GM19467 (cell line): Measurements from ENCODE around the gene SP7.
"Not testable (repeated sequence)": the region's sequence is repeated elsewhere in the genome, so short reads cannot be mapped to it uniquely, and the experiment has no call there.

ENCODE experiments used
- ATAC-seq: cut with Tn5 transposase; IDR thresholded peaks from one replicate; pipeline ENCODE4 v1.9.1; 2021; ENCODE audit warnings: mild to moderate bottlenecking, moderate library complexity; ENCODE audit not compliant: unreplicated experiment

SP7 gene

DNA sequence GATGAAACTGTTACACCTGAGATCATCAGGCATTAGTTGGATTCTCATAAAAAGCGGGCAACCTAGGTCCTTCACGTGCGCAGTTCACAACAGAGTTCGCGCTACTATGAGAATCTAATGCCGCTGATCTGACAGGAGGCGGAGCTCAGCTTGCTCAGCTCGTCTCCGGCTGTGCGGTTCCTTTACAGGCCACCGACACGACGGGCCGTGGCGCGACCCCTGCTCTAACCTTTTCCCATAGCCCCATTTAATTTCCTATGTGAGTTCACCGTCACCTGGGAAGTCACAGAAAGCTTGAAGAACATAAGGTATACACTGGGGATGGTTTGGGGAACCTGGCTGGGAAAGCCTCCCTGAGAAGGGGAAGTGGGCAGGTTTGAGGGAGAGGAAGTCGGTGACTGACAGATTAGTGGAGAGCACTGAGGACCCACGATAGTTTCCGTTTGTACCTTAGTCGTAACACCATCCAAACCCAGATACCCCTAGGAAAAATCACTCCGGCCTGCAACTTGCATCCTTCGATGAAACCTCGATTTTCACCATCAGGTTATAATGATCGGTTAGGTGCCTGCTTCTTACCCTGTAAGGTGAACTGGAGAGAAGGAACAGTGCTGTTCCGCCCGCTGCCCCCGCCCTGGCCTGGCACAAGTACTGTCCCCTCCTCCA, 11.9 kb downstream of the SP7 start:
- ATAC-seq, result no peak

DNA sequence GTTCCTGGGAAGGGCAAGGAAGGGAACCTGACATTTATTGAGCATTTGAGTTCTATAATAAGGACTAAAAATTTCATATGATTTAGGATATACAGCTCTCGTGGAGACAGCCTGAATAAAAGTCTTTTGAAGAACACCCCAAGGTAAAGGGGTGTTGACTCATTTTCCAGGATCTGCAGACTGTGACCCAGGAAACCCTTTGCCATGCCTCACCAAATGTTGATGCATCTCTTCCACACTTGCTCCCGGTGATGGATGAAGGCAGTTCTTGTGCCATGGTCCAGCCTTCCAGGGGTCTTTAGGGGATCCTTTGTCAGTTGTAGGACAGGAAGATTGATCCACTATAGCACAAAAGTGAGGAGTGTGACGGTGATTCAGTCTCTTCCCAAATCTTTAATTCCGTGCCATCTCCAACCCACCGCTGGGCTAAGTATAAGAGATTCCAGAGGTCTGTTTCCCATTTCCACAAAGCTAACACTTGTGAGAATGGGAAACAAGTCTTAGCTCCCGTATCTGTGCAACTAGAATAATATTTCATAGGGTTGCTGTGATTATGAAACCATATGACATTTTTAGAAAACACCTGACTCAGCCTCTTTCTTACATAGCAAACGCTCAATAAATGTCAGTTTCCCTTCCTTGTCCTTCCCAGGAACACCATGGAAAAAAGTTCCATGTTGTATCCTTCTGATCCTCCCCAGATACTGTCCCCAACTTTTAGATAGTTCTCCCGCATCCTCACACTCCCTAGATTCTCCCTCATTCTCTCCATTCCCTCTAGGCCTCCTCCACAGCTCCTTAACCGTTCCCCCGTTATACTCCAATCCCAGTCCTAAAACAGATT, 15.6 kb downstream of the SP7 start:
- no peak for ATAC-seq

- ATAC-seq, result no peak
Observed at GRCh38 chr12:53313996-53314395, 22.2 kb downstream of the SP7 start.

DNA sequence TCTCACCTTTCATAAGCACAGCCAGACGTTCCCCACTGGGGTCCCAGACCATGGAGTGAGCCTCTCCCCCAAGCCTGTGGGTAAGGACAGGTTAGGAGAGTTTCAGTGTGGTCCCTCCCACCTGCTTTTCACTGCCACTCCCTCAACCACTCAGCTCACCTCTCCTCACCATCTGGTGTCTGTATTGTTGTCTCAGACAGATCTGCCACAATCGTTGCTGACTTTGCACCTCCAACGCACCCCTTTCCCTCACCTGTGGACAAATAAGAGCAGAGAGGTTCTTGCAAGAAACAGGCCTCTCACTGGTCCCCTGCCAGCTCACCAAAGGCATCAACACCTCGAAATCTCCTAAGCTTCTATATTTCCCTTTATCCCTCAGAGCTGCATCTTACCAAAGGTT, 27.9 kb downstream of the SP7 start:
- no peak for ATAC-seq

- no peak for ATAC-seq
Observed at GRCh38 chr12:53306826-53307225, 29.3 kb downstream of the SP7 start.

DNA sequence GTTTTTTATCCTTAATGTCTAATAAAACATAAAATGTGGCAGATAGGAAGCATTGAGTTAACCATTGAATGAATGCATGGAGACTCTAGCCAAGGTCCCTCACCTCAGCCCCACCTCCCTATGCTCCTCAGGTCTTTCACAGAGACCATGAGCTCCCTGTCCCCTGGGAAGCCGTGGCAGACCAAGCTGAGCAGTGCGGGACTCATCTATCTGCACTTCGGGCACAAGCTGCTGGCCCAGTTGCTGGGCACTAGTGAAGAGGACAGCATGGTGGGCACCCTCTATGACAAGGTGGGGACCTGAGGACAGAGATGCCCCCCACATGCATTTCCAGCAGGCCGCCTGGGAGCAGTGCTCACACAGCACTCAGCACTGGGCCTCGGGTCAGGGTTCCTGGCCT, 33.3 kb downstream of the SP7 start:
- no peak for ATAC-seq

GRCh38 chr12:53300187-53300586, 36.0 kb downstream of the SP7 start:
- no peak for ATAC-seq

DNA sequence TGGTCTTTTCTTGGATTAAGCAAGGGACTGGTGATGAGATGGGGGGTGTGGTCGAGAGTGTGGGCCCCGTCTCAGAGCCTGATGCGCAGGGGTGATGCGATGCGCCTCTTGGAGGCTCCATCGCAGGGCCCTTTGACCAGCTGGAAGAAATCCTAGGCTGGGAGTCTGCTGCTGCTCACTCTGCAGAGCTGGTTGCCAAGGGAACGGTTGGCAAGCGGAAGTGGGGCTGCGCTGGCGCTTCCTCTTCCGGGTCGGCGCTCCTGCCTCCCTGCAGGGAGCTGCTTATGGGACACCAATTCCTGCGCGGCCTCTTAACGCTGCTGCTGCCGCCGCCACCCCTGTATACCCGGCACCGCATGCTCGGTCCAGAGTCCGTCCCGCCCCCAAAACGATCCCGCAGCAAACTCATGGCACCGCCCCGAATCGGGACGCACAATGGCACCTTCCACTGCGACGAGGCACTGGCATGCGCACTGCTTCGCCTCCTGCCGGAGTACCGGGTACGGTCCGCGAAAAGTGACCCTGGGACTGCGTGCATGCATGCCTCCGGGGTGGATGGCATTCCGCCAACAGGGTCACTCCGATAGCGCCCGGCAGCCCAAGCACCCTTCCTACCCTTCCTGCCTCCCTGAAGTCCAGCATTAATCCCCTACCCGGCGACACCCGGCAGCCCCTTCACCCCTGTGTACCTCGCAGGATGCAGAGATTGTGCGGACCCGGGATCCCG, 36.5 kb downstream of the SP7 start, which contains the start of gene MYG1:
MYG1 (plus strand) TSS at position 242 of the 727 bp plus-strand sequence; CDS start at position 285, 43 bp downstream.
- ATAC-seq, result peak; percentile 42

DNA sequence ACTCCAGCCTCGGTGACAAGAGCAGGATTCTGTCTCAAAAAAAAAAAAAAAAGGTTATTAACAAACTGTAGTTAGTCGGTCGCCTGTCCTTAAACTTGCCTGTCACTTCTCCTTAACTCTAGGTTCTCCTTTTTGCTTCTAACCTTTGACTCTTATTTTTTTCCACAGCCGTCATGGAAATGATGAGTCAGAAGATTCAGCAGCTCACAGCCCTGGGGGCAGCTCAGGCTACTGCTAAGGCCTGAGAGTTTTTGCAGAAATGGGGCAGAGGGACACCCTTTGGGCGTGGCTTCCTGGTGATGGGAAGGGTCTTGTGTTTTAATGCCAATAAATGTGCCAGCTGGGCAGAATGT, 37.1 kb downstream of the SP7 start:
- ATAC-seq, result no peak

DNA sequence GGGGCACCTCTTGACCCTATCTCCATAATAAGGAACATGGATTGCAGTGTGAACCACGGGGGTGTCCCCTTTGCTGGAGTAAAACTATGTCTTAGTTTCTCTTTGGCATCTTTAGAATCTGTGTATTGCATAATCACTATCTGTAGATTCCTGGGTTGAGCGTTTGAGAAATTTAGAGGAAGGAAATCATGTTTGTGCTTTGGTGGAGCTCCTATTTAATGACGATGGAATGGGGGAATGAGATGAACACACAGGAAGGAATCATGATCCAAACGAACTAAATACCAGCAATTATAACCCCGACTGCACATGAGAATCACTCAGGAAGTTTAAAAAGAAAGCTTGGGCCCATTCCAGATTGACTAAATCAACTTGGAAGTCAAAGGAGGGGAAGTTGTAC, 38.0 kb downstream of the SP7 start:
- ATAC-seq, result no peak

- not testable (repeated sequence) for ATAC-seq
Observed at GRCh38 chr12:53297106-53297505, 39.0 kb downstream of the SP7 start.

DNA sequence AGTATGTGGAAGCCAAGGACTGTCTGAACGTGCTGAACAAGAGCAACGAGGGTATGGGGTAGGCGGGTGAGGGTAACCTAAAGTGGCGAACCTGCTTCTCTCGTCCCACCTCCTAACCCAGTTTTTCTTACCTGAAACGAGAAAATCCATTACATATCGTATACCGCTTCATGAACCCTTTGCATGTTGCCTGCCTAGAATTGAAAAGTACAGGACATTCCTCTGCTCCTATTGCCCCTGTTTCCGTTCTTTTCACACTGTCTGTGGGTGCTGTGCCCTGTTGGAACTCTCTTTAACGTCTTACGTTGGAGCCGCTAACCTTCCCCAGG, 40.3 kb downstream of the SP7 start:
- ATAC-seq, result no peak

DNA sequence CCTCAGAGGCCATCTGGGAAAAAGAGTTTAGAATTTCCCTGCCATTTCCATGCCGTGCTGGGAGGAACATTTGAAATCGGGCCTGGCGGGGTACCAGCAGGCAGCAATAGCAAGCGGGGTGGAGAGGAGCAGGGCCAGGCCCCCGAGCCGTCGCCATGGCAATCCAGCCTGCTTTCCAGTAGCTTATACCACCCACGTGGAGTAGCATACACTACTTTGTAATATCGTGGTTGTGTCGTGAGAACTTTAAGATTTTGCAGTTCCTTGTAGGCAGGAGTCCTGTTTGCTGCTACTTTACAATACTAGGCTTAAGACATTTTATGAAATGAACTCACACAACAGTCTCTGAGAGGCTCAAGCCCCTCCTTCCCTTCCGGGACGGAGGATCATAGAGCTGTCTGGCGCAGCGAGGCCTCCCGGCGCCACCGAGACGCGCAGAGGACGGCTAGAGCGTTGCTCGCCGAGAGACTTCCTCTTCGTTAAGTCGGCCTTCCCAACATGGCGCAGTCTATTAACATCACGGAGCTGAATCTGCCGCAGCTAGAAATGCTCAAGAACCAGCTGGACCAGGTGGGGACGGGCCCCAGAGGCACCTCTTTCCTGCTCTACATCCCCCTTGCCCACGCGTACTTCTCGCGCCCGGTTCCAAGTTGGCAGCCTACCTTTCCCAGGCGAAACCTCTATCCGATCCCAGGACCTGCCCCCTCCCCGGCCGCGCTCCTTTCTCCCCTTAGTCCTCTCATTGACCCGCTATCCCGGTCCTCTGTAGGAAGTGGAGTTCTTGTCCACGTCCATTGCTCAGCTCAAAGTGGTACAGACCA, 40.9 kb downstream of the SP7 start, which contains the start of gene PFDN5:
PFDN5 (plus strand) TSS at position 473 of the 821 bp plus-strand sequence; CDS start at position 499, 26 bp downstream.
- peak; percentile 76 for ATAC-seq

- ATAC-seq, result no peak
Observed at GRCh38 chr12:53292426-53292825, 43.7 kb downstream of the SP7 start.

DNA sequence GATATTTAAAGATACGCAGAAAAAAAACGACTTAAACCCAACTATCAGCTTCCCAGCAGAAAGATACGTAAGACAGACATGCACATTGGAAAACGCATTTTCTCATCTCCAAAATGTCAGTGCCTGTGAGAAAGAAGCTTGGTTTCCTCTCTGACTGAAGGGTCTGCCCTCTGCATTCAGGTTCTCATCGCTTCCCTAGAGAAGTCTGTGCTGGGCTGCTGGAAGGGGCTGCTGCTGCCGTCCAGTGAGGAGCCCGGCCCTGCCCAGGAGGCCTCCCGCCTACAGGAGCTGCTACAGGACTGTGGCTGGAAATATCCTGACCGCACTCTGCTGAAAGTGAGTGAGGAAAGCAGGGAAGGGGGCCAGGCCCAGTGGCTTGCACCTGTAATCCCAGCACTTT, 45.5 kb downstream of the SP7 start:
- no peak for ATAC-seq

DNA sequence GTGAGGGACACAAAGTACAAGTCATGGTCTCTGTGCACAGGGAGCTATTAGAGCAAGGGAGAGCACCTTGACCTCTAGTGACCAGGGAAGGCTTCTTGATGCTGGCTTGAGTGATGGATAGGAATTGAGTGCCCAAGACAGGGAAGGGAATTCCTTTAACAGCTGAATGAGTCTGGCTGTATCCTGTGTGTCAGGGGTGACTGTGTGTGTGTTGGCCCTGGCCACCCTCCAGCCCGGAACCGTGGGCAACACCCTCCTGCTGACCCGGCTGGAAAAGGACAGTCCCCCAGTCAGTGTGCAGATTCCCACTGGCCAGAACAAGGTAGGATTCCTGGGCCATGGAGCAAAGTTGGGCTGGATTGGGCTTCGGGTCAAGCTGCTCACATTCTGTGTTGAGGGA, 46.3 kb downstream of the SP7 start:
- no peak for ATAC-seq

GRCh38 chr12:53288322-53288721, 47.8 kb downstream of the SP7 start:
- no peak for ATAC-seq

DNA sequence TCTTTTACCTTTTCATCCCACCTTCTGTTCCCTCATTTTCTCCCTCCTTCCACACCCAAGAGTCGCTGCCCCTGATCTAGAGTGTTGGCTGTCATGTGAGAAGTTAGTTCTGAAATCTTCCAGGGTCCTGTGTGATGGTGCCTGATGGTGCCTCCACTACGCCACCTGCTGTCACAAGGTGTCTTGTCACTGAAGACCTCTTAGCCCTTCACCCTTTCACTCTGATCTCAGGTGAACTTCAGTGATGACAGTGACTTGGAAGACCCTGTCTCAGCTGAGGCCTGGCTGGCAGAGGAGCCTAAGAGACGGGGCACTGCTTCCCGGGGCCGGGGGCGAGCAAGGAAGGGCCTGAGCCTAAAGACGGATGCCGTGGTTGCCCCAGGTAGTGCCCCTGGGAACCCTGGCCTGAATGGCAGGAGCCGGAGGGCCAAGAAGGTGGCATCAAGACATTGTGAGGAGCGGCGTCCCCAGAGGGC, 48.4 kb downstream of the SP7 start:
- no peak for ATAC-seq

GRCh38 chr12:53286448-53286847, 49.7 kb downstream of the SP7 start:
- ATAC-seq, result no peak

- ATAC-seq, result no peak
Observed at GRCh38 chr12:53279888-53280498, 56.2 kb downstream of the SP7 start.
